Nephron (organoid): Measurements from ENCODE around the gene DCX.

Source experiments
- H3K27ac Mint-ChIP-seq, 3 experiments: 2 replicates each; pipeline ENCODE4 v1.8.0; 2020; ENCODE audit warnings: mixed read lengths in 3 of 3, mild to moderate bottlenecking in 2 of 3, moderate library complexity in 1 of 3
- H3K27me3 Mint-ChIP-seq: 2 replicates; pipeline ENCODE4 v1.8.0; 2021; ENCODE audit warnings: low read depth, mild to moderate bottlenecking, moderate library complexity, mixed read lengths
- H3K36me3 Mint-ChIP-seq: 2 replicates; pipeline ENCODE4 v1.8.0; 2020; ENCODE audit warnings: low read depth, mixed read lengths
- H3K4me1 Mint-ChIP-seq: 2 replicates; pipeline ENCODE4 v1.8.0; 2020; ENCODE audit warnings: mixed read lengths
- H3K4me3 Mint-ChIP-seq, 3 experiments: 2 replicates each; pipeline ENCODE4 v1.8.0; 2020; ENCODE audit warnings: mild to moderate bottlenecking in 3 of 3, mixed read lengths in 3 of 3, moderate library complexity in 2 of 3
- H3K9me3 Mint-ChIP-seq: 2 replicates; pipeline ENCODE4 v1.8.0; 2020; ENCODE audit warnings: mixed read lengths
- TF ChIP-seq, protein P1 (sequence below), 3 experiments: fragments of 200-600 bp; sonication (generic); IDR thresholded peaks; one replicate each; pipeline ENCODE4 v1.5.0; 2021; ENCODE audit warnings: antibody characterized with exemption in 3 of 3; ENCODE audit not compliant: unreplicated experiment in 3 of 3

DCX gene

DNA sequence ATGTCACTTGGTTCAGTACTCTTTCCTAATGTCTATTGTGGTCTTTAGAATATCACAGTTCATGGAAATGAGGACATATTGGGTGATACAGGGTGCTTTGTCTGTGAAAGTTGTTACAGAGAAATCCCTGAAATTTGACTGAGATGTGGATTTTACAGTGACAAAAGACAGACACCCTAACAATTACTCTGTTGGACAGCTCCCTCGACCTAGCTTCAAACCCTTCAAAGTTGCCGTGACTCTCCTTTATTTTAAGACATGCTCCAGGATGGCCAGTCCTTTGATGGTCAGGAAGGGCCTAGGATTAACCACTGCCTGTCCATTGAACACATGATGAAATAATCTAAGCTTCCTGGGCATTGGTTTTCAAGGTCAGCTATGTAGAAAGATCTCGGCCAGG lies 4.0 kb downstream of the DCX start:
- Mint-ChIP-seq H3K27ac (no peak overlapping the region), H3K4me1 (peaks cover 47% of the 10 kb centered on the region), H3K4me3 (peak overlapping the region in 1 of 3 experiments; percentile 72), H3K36me3 (peaks cover 10% of the 10 kb centered on the region), H3K9me3 (no peaks in the 10 kb centered on the region), H3K27me3 (no peaks in the 10 kb centered on the region)
- TF ChIP-seq, protein P1, sequence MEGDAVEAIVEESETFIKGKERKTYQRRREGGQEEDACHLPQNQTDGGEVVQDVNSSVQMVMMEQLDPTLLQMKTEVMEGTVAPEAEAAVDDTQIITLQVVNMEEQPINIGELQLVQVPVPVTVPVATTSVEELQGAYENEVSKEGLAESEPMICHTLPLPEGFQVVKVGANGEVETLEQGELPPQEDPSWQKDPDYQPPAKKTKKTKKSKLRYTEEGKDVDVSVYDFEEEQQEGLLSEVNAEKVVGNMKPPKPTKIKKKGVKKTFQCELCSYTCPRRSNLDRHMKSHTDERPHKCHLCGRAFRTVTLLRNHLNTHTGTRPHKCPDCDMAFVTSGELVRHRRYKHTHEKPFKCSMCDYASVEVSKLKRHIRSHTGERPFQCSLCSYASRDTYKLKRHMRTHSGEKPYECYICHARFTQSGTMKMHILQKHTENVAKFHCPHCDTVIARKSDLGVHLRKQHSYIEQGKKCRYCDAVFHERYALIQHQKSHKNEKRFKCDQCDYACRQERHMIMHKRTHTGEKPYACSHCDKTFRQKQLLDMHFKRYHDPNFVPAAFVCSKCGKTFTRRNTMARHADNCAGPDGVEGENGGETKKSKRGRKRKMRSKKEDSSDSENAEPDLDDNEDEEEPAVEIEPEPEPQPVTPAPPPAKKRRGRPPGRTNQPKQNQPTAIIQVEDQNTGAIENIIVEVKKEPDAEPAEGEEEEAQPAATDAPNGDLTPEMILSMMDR (IDR thresholded peaks at IDR 0.05; ENCODE audit: unreplicated experiment in 3 of 3), result no peak

DNA sequence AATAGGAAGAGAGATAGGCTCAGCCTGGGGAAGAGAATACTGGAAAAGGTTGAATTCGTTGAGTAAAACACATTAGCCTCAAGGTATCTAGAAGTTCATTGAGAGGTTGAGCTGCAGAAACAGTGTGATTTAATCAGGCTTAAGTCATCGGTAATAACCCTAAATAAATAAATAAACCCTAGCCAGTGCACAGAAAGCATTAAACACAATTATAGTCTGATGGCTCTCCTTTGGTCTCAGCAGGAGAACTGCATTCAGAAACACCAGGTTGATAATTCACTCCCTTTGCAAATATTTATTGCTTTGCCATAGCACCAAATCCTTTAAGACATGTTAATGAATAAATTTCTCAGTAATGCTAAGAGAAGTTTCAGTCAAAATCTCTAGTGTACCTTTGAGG lies 9.6 kb downstream of the DCX start:
- no peak overlapping the region for H3K4me3 Mint-ChIP-seq
- peaks cover 16% of the 10 kb centered on the region for H3K36me3 Mint-ChIP-seq
- no peaks in the 10 kb centered on the region for H3K27me3 Mint-ChIP-seq
- TF ChIP-seq, protein P1 (IDR thresholded peaks at IDR 0.05; ENCODE audit: unreplicated experiment in 3 of 3), result no peak
- no peaks in the 10 kb centered on the region for H3K9me3 Mint-ChIP-seq
- peak overlapping the region; percentile 47 to 81 (median 53) for H3K27ac Mint-ChIP-seq
- H3K4me1 Mint-ChIP-seq, result peaks cover 41% of the 10 kb centered on the region

DNA sequence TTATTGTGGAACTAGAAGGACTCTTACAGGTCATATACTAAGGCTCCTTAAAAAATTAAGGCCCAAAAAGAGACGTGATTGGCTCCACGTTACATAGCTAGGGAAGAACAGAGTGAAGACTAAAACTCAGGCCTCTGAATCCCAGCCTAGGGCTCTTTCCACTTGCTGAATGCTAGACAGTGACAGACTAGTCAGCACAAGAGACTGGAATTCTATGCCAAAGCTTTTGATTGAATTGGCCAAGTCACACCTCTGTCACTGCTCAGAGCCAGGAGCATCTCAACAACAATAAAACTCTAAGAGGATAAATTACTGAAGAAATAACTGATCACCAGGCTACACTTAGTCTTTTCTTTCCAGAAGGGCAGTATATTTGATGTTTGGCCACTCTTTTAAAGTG lies 16.8 kb downstream of the DCX start:
- Mint-ChIP-seq H3K4me1 (peaks cover 40% of the 10 kb centered on the region), H3K9me3 (no peaks in the 10 kb centered on the region), H3K27me3 (no peaks in the 10 kb centered on the region), H3K36me3 (peaks cover 25% of the 10 kb centered on the region), H3K27ac (no peak overlapping the region), H3K4me3 (no peak overlapping the region)
- TF ChIP-seq, protein P1 (IDR thresholded peaks at IDR 0.05; ENCODE audit: unreplicated experiment in 3 of 3), result no peak

DNA sequence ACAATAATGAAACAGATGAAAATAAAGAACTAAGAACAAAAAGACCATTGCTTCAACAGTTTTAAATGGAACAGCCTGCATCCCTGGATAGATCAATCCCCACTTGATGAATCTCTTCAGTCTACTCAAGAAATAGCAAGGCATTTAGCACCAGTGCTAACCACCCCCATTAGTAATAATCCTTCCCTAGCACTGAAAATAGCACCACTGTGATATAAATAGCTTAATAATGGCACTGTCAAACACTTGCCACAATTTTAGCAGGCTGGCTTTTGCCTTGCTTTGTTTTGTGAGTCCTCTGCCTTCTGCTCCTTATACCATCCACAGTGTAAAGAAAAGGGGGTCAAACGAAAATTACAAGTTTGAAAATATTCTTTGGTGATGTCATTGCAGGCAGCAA lies 17.4 kb downstream of the DCX start:
- no peaks in the 10 kb centered on the region for H3K9me3 Mint-ChIP-seq

DNA sequence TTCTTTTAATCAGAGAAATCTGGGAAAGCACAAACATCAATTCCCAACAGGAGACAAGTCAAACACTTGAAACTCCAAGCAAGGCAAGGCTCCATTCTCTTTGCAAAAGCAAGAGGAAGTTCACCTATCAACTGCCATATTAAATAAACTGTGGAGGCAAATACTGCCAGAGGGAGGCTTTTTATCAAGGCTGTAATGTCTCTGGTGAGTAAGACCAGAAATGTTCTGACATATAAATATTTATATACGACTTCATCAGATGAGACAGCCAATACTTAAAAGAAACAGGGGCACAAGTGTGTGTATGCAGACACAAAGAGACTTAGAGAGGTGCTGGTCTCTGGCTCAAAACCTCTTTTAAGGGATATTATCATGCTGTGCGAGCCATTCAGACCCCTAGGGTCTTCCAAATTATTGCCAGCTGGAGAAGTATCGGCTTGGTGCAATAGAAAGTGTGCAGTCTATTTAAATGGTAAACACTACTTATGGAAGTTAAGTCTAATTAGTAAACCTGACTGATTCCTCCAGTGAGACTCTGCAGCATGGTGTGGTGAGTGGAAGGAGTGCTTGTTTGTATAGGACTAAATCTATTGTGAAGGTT lies 24.4 kb downstream of the DCX start:
- Mint-ChIP-seq H3K4me3 (no peak overlapping the region), H3K9me3 (no peaks in the 10 kb centered on the region), H3K27ac (no peak overlapping the region), H3K36me3 (peaks cover 7% of the 10 kb centered on the region), H3K27me3 (no peaks in the 10 kb centered on the region), H3K4me1 (peaks cover 10% of the 10 kb centered on the region)
- TF ChIP-seq, protein P1 (IDR thresholded peaks at IDR 0.05; ENCODE audit: unreplicated experiment in 3 of 3), result no peak

More for the DNA sequence above, 17.4 kb downstream of the DCX start:
- H3K4me1 Mint-ChIP-seq, result peaks cover 38% of the 10 kb centered on the region
- peak overlapping the region in 1 of 3 experiments; percentile 26 for H3K27ac Mint-ChIP-seq
- peaks cover 23% of the 10 kb centered on the region for H3K36me3 Mint-ChIP-seq
- H3K27me3 Mint-ChIP-seq, result no peaks in the 10 kb centered on the region
- H3K4me3 Mint-ChIP-seq, result peak overlapping the region in 1 of 3 experiments; percentile 21
- TF ChIP-seq, protein P1 (IDR thresholded peaks at IDR 0.05; ENCODE audit: unreplicated experiment in 3 of 3), result no peak

DNA sequence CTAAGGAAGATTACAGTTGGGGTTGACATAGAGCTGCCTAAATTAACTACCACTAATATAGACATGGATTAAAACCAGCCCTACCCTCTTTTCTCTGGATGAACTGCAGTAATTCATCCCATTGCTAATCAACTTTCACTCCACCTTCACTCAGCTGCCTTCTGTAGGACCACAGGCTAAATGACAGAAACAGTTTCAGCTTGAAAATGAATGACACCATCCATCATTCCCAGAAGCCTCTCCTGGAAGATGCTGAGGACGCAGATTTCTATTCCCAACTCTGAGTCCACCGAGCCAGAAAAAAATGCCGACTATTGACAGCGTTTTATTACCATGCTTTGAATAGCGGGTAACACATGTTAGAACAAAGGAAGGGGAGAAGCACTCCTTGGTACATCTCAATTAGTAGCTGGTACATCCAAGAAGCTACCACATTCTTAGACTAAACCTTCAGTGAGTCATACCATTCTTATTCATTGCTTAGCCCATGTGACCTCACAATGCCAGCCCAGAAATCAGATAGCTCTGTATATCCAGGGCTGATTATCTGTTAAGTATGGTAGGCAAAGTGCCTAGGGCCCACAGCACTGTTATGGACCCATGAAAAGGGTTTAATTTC lies 25.3 kb downstream of the DCX start:
- H3K27me3 Mint-ChIP-seq, result no peaks in the 10 kb centered on the region
- no peak overlapping the region for H3K4me3 Mint-ChIP-seq
- TF ChIP-seq, protein P1 (IDR thresholded peaks at IDR 0.05; ENCODE audit: unreplicated experiment in 3 of 3), result no peak
- no peak overlapping the region for H3K27ac Mint-ChIP-seq
- peaks cover 10% of the 10 kb centered on the region for H3K4me1 Mint-ChIP-seq
- H3K9me3 Mint-ChIP-seq, result no peaks in the 10 kb centered on the region
- peaks cover 7% of the 10 kb centered on the region for H3K36me3 Mint-ChIP-seq
